HepG2 (cell line): ENCODE data around the gene PDGFA.

ENCODE experiments used
- CTCF ChIP-seq: sonication (generic); formaldehyde crosslinking; IDR thresholded peaks from 2 replicates; pipeline ENCODE4 v1.5.0; 2020; ENCODE audit warnings: mild to moderate bottlenecking, missing genetic modification reagents, moderate library complexity
- MAFK ChIP-seq, 2 experiments: IDR thresholded peaks in 1 of 2; conservative IDR thresholded peaks in 1 of 2; 2 replicates each; pipeline ENCODE4 v1.6.1; 2011; ENCODE audit warnings: improper control_type of control experiment in 2 of 2, low read length in 2 of 2
- NPAS2 ChIP-seq: sonication (generic); formaldehyde crosslinking; IDR thresholded peaks from 2 replicates; pipeline ENCODE4 v1.8.0; 2022; ENCODE audit warnings: mild to moderate bottlenecking, missing genetic modification reagents, borderline replicate concordance
- NR2C2 ChIP-seq: sonication (generic); formaldehyde crosslinking; IDR thresholded peaks from 2 replicates; pipeline ENCODE4 v1.4.0; 2020; ENCODE audit warnings: missing genetic modification reagents, mild to moderate bottlenecking, moderate library complexity, borderline replicate concordance
- PBX3 ChIP-seq: sonication (generic); formaldehyde crosslinking; IDR thresholded peaks from 2 replicates; pipeline ENCODE4 v1.8.1; 2023; ENCODE audit warnings: missing genetic modification reagents, inconsistent platforms, borderline replicate concordance
- PRDM15 ChIP-seq: sonication (generic); formaldehyde crosslinking; IDR thresholded peaks from 2 replicates; pipeline ENCODE4 v1.4.0; 2020; ENCODE audit warnings: missing genetic modification reagents
- USF2 ChIP-seq, 2 experiments: sonication (generic) in 1 of 2; formaldehyde crosslinking in 1 of 2; IDR thresholded peaks; 2 replicates each; pipeline versions ENCODE4 v1.5.1 to v1.6.1; 2011 to 2020; ENCODE audit warnings: borderline replicate concordance in 1 of 2, low read depth in 1 of 2, low read length in 1 of 2, mild to moderate bottlenecking in 1 of 2, missing genetic modification reagents in 1 of 2, moderate library complexity in 1 of 2

- TF ChIP-seq PRDM15 (no peak), PBX3 (CRISPR knock-in tag) (no peak), USF2 (IDR thresholded peaks at IDR 0.05; ENCODE audit: low read depth, low read length) (no peak), USF2 (CRISPR knock-in tag; IDR thresholded peaks at IDR 0.05; ENCODE audit: borderline replicate concordance) (no peak), CTCF (CRISPR knock-in tag) (no peak), NPAS2 (no peak), MAFK (conservative IDR thresholded peaks at IDR 0.05 in 1 of 2, IDR thresholded peaks at IDR 0.05 in 1 of 2; ENCODE audit: low read length in 2 of 2) (no peak), NR2C2 (no peak)
Observed at GRCh38 chr7:475425-475728, 44.3 kb downstream of the PDGFA start.
